ENCODE data around the gene CRB2. TPM values are rescaled to one million over a fixed set of nuclear protein-coding genes. Genes with fewer than 3 reads are reported as not detected.

CRB2 gene
- total RNA-seq, 1 experiment from 2014 or later, result 3.6 TPM

DNA sequence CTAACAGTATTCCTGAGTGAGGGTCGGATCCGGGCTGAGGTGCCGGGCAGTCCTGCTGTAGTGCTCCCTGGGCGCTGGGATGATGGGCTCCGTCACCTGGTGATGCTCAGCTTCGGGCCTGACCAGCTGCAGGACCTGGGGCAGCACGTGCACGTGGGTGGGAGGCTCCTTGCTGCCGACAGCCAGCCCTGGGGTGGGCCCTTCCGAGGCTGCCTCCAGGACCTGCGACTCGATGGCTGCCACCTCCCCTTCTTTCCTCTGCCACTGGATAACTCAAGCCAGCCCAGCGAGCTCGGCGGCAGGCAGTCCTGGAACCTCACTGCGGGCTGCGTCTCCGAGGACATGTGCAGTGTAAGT lies 15.2 kb downstream of the CRB2 start:
- H3K27ac ChIP-seq (ENCODE audit: insufficient read length, low read depth, low read length), result no peak overlapping the region
- H4K5ac ChIP-seq (ENCODE audit: insufficient read length, low read depth, low read length), result no peak overlapping the region
- no CpG with 5 or more reads among the region's 18 CpGs for WGBS (ENCODE audit: extremely low coverage, insufficient read length, low lambda C conversion rate)
- H3K18ac ChIP-seq (ENCODE audit: insufficient read length, low read depth, low read length), result no peak overlapping the region
- H3K23ac ChIP-seq (ENCODE audit: insufficient read length, low read depth, low read length), result no peak overlapping the region
- H3T11ph ChIP-seq (ENCODE audit: low read length), result no peak overlapping the region
- DNase-seq, result no peak
- H4K8ac ChIP-seq (replicated peaks; ENCODE audit: insufficient read length, low read depth, low read length), result no peak overlapping the region
- H3K4me2 ChIP-seq (ENCODE audit: insufficient read depth, insufficient read length, low read length), result no peak overlapping the region
- no peak overlapping the region for H2BK15ac ChIP-seq (ENCODE audit: low read depth, low read length)
- H4K20me1 ChIP-seq (ENCODE audit: control insufficient read depth, insufficient read depth, insufficient read length), result no peaks in the 10 kb centered on the region
- Mint-ChIP-seq H3K4me1 (peaks cover 28 to 38% of the 10 kb centered on the region in 2 experiments), H3K27ac (no peak overlapping the region), H3K27me3 (ENCODE audit: low read depth) (peaks cover 19% of the 10 kb centered on the region), H3K36me3 (ENCODE audit: insufficient read depth in 1 of 3, low read depth in 3 of 3) (peaks cover 0 to 26% (median 0%) of the 10 kb centered on the region in 3 experiments; a peak in 3 of 7 replicates), H3K4me3 (no peak overlapping the region), H3K9me3 (no peaks in the 10 kb centered on the region; a peak in 1 of 5 replicates)
- no peak overlapping the region for H2BK20ac ChIP-seq (ENCODE audit: low read depth, low read length, poor library complexity, severe bottlenecking)
- no peaks in the 10 kb centered on the region for H3K79me2 ChIP-seq (ENCODE audit: insufficient read depth, low read length)
- H3K79me1 ChIP-seq (ENCODE audit: insufficient read depth, low read depth, low read length, poor library complexity, severe bottlenecking), result no peaks in the 10 kb centered on the region
- H3K23me2 ChIP-seq (ENCODE audit: insufficient read length, low read depth, low read length, poor library complexity, severe bottlenecking), result no peaks in the 10 kb centered on the region
- H3K9me3 ChIP-seq (ENCODE audit: control insufficient read depth, low read depth, low read length), result no peaks in the 10 kb centered on the region
- H3K14ac ChIP-seq (ENCODE audit: insufficient read depth, low read length), result no peak overlapping the region
- no peak overlapping the region for H2BK120ac ChIP-seq (ENCODE audit: low read depth, low read length, poor library complexity, severe bottlenecking)
- no peak overlapping the region for H3K56ac ChIP-seq (ENCODE audit: insufficient read length, low read depth, low read length)
- no peak overlapping the region for H2BK5ac ChIP-seq (ENCODE audit: insufficient read length, low read length)
- H4K91ac ChIP-seq (ENCODE audit: insufficient read length, low read depth, low read length), result no peak overlapping the region
- H3K4ac ChIP-seq (ENCODE audit: low read depth, low read length), result no peak overlapping the region
- H2AK5ac ChIP-seq (ENCODE audit: insufficient read length, low read length), result no peak overlapping the region
- no peaks in the 10 kb centered on the region for H3K4me1 ChIP-seq (ENCODE audit: insufficient read depth, low read length)
- H3K9ac ChIP-seq (ENCODE audit: extremely low read depth, insufficient read length, low read length), result no peak overlapping the region
- H2AFZ ChIP-seq (ENCODE audit: low read length), result no peak overlapping the region
- no peak overlapping the region for H2BK12ac ChIP-seq (ENCODE audit: insufficient read length, low read depth, low read length)
- TF ChIP-seq, protein P1, sequence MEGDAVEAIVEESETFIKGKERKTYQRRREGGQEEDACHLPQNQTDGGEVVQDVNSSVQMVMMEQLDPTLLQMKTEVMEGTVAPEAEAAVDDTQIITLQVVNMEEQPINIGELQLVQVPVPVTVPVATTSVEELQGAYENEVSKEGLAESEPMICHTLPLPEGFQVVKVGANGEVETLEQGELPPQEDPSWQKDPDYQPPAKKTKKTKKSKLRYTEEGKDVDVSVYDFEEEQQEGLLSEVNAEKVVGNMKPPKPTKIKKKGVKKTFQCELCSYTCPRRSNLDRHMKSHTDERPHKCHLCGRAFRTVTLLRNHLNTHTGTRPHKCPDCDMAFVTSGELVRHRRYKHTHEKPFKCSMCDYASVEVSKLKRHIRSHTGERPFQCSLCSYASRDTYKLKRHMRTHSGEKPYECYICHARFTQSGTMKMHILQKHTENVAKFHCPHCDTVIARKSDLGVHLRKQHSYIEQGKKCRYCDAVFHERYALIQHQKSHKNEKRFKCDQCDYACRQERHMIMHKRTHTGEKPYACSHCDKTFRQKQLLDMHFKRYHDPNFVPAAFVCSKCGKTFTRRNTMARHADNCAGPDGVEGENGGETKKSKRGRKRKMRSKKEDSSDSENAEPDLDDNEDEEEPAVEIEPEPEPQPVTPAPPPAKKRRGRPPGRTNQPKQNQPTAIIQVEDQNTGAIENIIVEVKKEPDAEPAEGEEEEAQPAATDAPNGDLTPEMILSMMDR (conservative IDR thresholded peaks at IDR 0.05), result no peak
- H3K27me3 ChIP-seq (ENCODE audit: insufficient read depth, low read length), result no peaks in the 10 kb centered on the region; the same call in 1 of the 2 replicates

Data from H9 (cell line).